SK-N-MC (cell line): Measurements from ENCODE around the gene ZNF692.
"Not testable (repeated sequence)": the region's sequence is repeated elsewhere in the genome, so short reads cannot be mapped to it uniquely, and the experiment has no call there.

Experiments
- EZH2 ChIP-seq: fragments of 200-600 bp; sonication (generic); IDR thresholded peaks from one replicate; pipeline ENCODE4 v1.6.1; 2017; ENCODE audit warnings: antibody characterized with exemption
- FOXP2 ChIP-seq: optimal IDR thresholded peaks from 2 replicates; pipeline ENCODE3; 2011; ENCODE audit warnings: mild to moderate bottlenecking, moderate library complexity; ENCODE audit not compliant: insufficient read depth; ENCODE audit errors: extremely low read length, control extremely low read depth
- POLR2AphosphoS5 ChIP-seq: IDR thresholded peaks from 2 replicates; pipeline ENCODE4 v1.6.1; 2012; ENCODE audit warnings: mild to moderate bottlenecking, low read depth, low read length, borderline replicate concordance

GRCh38 chr1:248882427-248882826 lies 23.5 kb upstream of the ZNF692 start:
- TF ChIP-seq FOXP2, EZH2, POLR2AphosphoS5: not testable (repeated sequence)
